ACHN (cell line): ENCODE data around the gene BTLA.
"Not testable (repeated sequence)": the region's sequence is repeated elsewhere in the genome, so short reads cannot be mapped to it uniquely, and the experiment has no call there.

Source experiments
- DNase-seq: peaks from one replicate; pipeline ENCODE4 v3.0.0-alpha.2; 2015
- in situ Hi-C: cut with HindIII; loops from 2 replicates; pipeline ENCODE4 v1.10.0; 2017; ENCODE audit warnings: low sequenced_read_pairs, low pct_ligation_motif_present, low pct_unique_long_range_greater_than_20kb

Gene BTLA

GRCh38 chr3:112498914-112499711, at the start of gene BTLA:
TSS of gene BTLA (minus strand) at chr3:112499472. CDS start at chr3:112499358, 114 bp downstream.
- in situ Hi-C loops, result no loop called here
- DNase-seq, result no peak

- in situ Hi-C loops, result no loop called here
Measured at GRCh38 chr3:112546216-112546759, 47.0 kb upstream of the BTLA start.

GRCh38 chr3:112539825-112540650, 40.8 kb upstream of the BTLA start:
- in situ Hi-C loops, result no loop called here
- no peak for DNase-seq

More at GRCh38 chr3:112546216-112546759, 47.0 kb upstream of the BTLA start:
- no peak for DNase-seq

- peak; percentile 42 for DNase-seq
- in situ Hi-C loops, result no loop called here
Measured at GRCh38 chr3:112531358-112531781, 32.1 kb upstream of the BTLA start.

- in situ Hi-C loops, result no loop called here
- DNase-seq, result no peak
Measured at GRCh38 chr3:112530573-112530972, 31.3 kb upstream of the BTLA start.

GRCh38 chr3:112524127-112524526, 24.9 kb upstream of the BTLA start:
- in situ Hi-C loops, DNase-seq: not testable (repeated sequence)

GRCh38 chr3:112519424-112520001, 20.2 kb upstream of the BTLA start:
- in situ Hi-C loops, result no loop called here
- DNase-seq, result peak; percentile 64

GRCh38 chr3:112518970-112519369, 19.7 kb upstream of the BTLA start:
- in situ Hi-C loops, DNase-seq: not testable (repeated sequence)

GRCh38 chr3:112514527-112515128, 15.4 kb upstream of the BTLA start:
- no peak for DNase-seq
- in situ Hi-C loops, result no loop called here

GRCh38 chr3:112512320-112512719, 13.0 kb upstream of the BTLA start:
- in situ Hi-C loops, result no loop called here

GRCh38 chr3:112508860-112509259, 9.6 kb upstream of the BTLA start:
- in situ Hi-C loops, result no loop called here
- DNase-seq, result no peak

More at GRCh38 chr3:112512320-112512719, 13.0 kb upstream of the BTLA start:
- DNase-seq, result no peak

- no peak for DNase-seq
- in situ Hi-C loops, result no loop called here
Measured at GRCh38 chr3:112508261-112508660, 9.0 kb upstream of the BTLA start.

GRCh38 chr3:112505907-112506306, 6.6 kb upstream of the BTLA start:
- in situ Hi-C loops, result no loop called here
- DNase-seq, result no peak

GRCh38 chr3:112504123-112504522, 4.9 kb upstream of the BTLA start:
- no peak for DNase-seq
- in situ Hi-C loops, result no loop called here

GRCh38 chr3:112503304-112503972, 4.2 kb upstream of the BTLA start:
- in situ Hi-C loops, result no loop called here
- DNase-seq, result no peak

- in situ Hi-C loops, result no loop called here
- DNase-seq, result no peak
Measured at GRCh38 chr3:112500621-112501020, 1.3 kb upstream of the BTLA start.

- in situ Hi-C loops, result no loop called here
- no peak for DNase-seq
Measured at GRCh38 chr3:112497897-112498548, 1.2 kb downstream of the BTLA start.
